Measurements from ENCODE around the gene LEMD1. TPM values are rescaled to one million over a fixed set of nuclear protein-coding genes. Genes with fewer than 3 reads are reported as not detected.
A peak's percentile ranks its signal among the peaks of the same experiment; 100 is the strongest.

Gene LEMD1
- total RNA-seq, 4 donors from 2014 or later: not detected

DNA sequence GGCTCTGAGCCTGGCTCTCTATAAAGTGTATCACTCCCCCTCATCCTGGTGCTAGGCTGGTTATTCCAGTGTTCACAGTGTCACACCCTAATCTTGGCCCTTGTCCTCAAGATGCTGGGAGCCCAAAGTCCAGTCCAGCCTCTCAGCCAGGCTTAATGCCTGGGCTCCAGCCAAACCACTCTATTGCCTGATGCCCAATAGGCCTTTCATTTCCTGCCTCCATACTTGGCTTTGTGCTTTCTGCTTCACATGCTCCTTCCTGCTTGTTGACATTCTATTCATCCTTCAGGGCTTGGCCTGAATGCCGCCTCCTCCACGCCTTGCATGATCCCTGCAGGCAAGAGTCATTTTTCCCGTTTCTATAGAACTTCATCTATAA lies 66.8 kb downstream of the LEMD1 start:
- TF ChIP-seq CTCF (IDR thresholded peaks at IDR 0.05) (no peak), EP300 (IDR thresholded peaks at IDR 0.05) (peak in 1 of 2 donors; percentile 34)
- H3K4me1 ChIP-seq: peaks cover 0 to 33% (median 0%) of the 10 kb centered on the region in 4 donors
- H3K36me3 ChIP-seq: no peaks in the 10 kb centered on the region
- WGBS, 2 donors: 43 to 50% methylated on average over 3 of the region's 3 CpGs
- H3K4me3 ChIP-seq: no peak overlapping the region
- no peak for DNase-seq (ENCODE audit: low spot score in 2 of 2)
- no peaks in the 10 kb centered on the region for H3K9me3 ChIP-seq
- H3K27me3 ChIP-seq: peaks cover 0 to 8% of the 10 kb centered on the region in 2 donors
- H3K27ac ChIP-seq: peak overlapping the region in 3 of 4 donors; percentile 4 to 86 (median 8)

DNA sequence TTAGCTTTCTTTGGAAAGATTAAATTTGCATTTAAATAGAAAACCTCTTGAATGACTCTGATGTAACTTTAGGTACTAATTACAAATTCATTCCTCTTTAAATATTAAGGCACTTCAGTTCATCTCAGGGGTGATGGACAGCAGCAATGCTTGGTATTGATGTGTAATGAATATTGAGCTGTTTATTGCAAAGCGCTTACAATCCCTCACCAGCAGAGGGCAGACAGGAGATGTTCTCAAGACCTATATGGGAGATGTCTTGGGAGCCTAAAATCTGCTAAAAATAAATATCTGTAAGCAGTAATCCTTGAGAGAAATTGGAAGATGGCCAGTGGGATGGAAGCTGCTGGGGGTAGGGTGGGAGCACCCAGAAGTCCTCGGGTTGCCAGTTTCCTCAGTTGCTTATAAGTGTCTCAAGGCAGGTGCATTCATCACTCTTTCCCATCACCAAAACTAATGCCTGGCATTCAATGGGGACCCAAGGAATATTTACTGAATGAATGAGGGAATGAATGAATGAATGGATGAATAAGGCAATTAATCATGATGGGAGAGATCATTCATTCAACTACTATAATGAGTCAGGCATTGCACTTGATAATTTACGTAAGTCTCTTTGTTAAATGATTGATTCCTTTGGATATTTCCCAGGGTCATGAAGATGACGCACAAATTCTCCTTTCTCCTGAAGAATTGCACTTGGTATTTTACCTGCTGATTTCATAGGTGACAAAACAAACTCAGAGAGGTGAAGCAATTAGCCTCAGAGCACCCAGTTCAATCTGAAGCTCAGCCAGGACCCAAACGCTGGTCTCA lies 67.4 kb downstream of the LEMD1 start:
- WGBS, 2 donors: 25 to 26% methylated on average over 5 of the region's 5 CpGs
- Histone ChIP-seq H3K4me3 (no peak overlapping the region), H3K27ac (peak overlapping the region in 3 of 4 donors; percentile 4 to 86 (median 8)), H3K27me3 (peaks cover 0 to 8% of the 10 kb centered on the region in 2 donors), H3K9me3 (no peaks in the 10 kb centered on the region), H3K4me1 (peaks cover 0 to 33% (median 0%) of the 10 kb centered on the region in 4 donors), H3K36me3 (no peaks in the 10 kb centered on the region)
- DNase-seq (ENCODE audit: low spot score in 2 of 2): peak; percentile 42 to 78
- TF ChIP-seq EP300 (IDR thresholded peaks at IDR 0.05) (no peak), CTCF (IDR thresholded peaks at IDR 0.05) (peak; percentile 72 to 84 (median 81))

- Histone ChIP-seq H3K27ac (no peak overlapping the region), H3K27me3 (peaks cover 0 to 8% of the 10 kb centered on the region in 2 donors), H3K36me3 (no peaks in the 10 kb centered on the region), H3K4me3 (no peak overlapping the region), H3K4me1 (peaks cover 0 to 33% (median 0%) of the 10 kb centered on the region in 4 donors), H3K9me3 (no peaks in the 10 kb centered on the region)
- TF ChIP-seq CTCF (IDR thresholded peaks at IDR 0.05): no peak
- TF ChIP-seq EP300 (IDR thresholded peaks at IDR 0.05): no peak
- no peak for DNase-seq (ENCODE audit: low spot score in 2 of 2)
- WGBS, 2 donors: 86 to 91% methylated on average over 6 of the region's 6 CpGs
Observed at GRCh38 chr1:205353612-205354011, 68.2 kb downstream of the LEMD1 start.

DNA sequence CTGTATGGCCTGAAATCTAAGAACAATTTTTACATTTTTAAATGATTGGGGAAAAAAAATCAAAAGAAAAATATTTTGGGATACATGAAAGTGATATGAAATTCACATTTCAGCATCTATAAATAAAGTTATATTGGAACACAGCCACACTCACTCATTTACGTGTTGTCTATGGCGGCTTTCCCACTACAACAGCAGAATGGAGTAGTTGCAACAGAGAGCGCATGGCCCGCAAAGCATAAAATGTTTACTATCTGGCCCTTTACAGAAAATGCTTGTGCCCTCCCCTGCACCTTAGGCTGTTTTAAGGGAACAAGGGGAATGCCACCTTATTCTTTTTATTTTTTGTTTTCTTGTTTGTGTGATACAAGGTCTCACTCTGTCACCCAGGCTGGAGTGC lies 68.7 kb downstream of the LEMD1 start:
- no peak for DNase-seq (ENCODE audit: low spot score in 2 of 2)

More for the DNA sequence above, 68.7 kb downstream of the LEMD1 start:
- Histone ChIP-seq H3K27me3 (peaks cover 0 to 11% of the 10 kb centered on the region in 2 donors), H3K27ac (no peak overlapping the region), H3K4me1 (peaks cover 0 to 33% (median 0%) of the 10 kb centered on the region in 4 donors), H3K36me3 (no peaks in the 10 kb centered on the region), H3K4me3 (no peak overlapping the region), H3K9me3 (no peaks in the 10 kb centered on the region)
- no peak for TF ChIP-seq CTCF (IDR thresholded peaks at IDR 0.05)
- TF ChIP-seq EP300 (IDR thresholded peaks at IDR 0.05): no peak
- no peak for TF ChIP-seq POLR2A (IDR thresholded peaks at IDR 0.05)
- 80 to 81% methylated on average over 4 of the region's 4 CpGs for WGBS, 2 donors
